SKM-1 treated with dmso at 0.1 percent for 144 hours (cell line): ENCODE results near the gene INHBB.

ENCODE experiments used
- DNase-seq: peaks from one replicate; lab custom pipeline; 2025; ENCODE audit not compliant: unreplicated experiment; lab: John Stamatoyannopoulos, UW

INHBB gene

GRCh38 chr2:120341977-120342376 lies 4.0 kb upstream of the INHBB start:
- DNase-seq = no peak

DNA sequence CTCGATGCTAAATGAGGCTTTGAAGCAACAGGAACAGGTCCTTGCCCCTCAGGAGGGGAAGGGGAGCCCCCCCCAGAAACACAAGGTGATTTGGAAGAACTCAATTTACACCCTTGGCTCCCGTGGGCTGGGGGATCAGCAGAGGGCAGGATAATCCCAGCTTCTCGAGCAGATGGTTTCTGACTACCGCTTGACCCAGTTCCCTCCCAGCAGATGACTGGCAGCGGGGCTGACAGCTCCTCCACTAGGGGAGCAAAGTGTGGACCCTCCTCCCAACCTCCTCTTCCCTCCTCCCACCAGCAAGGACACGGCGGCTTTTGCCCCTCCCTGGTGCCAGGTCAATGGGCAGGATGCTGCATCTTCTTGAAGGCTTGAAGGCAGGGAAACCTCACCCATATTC lies 3.5 kb upstream of the INHBB start:
- no peak for DNase-seq

GRCh38 chr2:120343100-120343432 lies 2.9 kb upstream of the INHBB start:
- no peak for DNase-seq

DNA sequence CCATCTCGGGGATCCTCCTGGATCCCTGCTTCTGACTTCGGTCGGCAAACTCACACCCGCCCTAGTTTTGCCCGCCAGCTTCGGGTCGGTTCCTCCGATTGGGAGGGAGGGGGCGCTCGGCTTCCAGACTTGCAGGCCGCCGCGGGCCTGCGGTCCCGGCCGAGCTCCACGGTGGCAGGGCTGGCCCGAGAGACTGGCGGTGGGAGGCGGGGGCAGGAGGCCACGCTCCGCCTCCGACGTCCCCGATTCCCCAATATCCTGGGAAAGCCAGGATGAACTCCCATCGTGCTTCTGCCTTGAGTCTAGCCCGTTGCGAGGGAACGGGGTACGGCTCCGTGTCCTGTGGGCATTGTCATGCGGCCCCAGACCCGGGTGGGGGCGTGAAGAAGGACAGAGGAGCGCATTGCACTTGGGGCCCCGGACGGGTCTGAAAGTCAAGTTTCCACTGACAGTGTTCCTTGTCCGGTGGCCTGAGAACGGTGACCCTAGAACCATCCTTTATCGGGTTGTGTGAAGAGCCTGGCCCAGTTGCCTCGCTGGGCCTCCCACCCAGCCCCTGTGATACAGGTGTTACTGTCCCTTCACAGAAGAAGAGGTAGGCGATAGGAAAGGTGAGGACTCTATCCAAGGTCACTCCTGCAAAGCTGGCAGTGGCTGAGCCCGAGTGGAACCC lies 2.4 kb upstream of the INHBB start:
- no peak for DNase-seq

- DNase-seq = no peak
These were observed 1.5 kb upstream of the INHBB start for GRCh38 chr2:120344214-120344975.

- DNase-seq = no peak
These were observed 857 bp upstream of the INHBB start for GRCh38 chr2:120344976-120345581.

DNA sequence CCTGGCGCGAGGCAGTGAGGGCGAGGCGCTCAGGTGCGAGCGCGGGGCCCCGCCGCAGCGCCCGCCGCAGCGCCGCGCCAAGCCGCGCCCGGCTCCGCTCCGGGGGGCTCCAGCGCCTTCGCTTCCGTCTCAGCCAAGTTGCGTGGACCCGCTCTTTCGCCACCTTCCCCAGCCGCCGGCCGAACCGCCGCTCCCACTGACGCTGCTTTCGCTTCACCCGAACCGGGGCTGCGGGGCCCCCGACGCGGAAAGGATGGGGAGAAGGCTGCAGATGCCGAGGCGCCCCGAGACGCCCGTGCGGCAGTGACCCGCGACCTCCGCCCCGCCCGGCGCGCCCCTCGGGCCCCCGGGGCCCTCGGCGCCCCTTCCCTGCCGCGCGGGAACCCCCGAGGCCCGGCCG lies 328 bp upstream of the INHBB start:
- DNase-seq = no peak

DNA sequence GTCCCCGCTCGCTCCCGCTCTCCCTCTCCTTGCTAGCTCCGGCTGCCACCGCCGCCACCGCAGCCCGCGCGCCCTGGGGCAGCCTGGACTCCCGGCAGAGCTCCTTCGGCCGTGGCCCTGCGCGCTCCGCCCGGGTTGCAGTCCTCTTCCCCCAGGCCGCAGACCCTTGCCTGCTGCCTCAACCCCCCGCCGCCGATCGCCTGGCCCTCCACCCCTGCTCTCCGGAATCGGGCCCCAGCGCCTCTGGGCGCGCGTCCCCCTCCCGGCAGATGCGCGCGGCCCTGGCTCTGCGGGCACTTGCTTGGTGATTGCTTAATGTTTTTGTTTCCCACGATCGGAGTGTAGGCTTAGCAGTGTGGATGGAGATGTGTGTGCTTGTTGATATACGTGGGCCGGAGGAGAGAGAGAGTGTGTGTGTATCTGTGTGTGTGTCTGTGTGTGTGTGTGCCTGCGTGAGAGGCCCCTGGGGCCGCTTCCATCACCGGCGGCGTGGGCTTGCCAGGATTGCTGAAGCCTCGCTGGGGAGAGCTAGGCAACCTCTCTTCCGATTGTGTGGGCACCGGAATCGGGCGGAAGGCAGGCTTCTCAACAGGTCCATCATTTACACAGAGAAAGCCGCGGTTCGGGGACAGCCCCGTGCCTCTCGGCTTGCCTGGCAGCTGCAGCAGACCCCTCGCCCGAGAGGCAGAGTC lies 877 bp downstream of the INHBB start:
- DNase-seq = no peak

DNA sequence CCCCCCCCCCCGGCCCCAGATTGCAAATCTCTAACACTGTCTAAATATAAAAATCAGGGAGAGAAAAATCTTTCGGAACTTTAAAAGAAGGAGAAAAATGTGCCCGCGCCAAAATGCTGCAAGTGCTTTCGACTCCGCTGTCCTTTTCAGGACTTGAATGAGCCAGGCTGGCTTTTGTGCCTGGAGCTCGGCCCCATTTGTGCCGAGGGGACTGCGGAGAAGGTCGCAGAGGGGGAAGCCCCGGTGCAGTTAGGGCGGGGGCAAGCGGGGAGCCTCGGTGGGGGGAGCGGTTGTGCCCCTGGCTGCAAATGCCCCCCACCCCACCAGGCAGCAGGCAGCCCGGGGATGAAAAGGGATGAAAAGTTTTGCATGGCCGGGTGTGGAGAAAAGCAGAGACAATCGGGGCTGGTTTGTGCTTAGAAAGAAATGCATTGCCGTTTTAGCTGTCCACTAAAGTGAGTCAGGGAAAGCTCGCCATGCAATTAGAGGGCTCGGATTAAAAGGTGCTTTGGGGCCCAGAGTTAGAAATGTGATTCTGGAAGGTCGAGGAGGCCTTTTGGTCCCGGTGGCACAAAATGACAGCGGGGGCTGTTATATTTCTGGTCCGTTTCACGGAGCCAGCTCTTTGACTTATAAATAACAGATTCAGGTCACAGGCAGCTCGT lies 1.6 kb downstream of the INHBB start:
- DNase-seq = no peak

GRCh38 chr2:120348134-120348736 lies 2.3 kb downstream of the INHBB start:
- no peak for DNase-seq

- no peak for DNase-seq
These were observed 3.0 kb downstream of the INHBB start for GRCh38 chr2:120348737-120349439.

DNA sequence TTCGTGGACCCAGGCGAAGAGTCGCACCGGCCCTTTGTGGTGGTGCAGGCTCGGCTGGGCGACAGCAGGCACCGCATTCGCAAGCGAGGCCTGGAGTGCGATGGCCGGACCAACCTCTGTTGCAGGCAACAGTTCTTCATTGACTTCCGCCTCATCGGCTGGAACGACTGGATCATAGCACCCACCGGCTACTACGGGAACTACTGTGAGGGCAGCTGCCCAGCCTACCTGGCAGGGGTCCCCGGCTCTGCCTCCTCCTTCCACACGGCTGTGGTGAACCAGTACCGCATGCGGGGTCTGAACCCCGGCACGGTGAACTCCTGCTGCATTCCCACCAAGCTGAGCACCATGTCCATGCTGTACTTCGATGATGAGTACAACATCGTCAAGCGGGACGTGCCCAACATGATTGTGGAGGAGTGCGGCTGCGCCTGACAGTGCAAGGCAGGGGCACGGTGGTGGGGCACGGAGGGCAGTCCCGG lies 3.5 kb downstream of the INHBB start:
- DNase-seq = no peak

DNA sequence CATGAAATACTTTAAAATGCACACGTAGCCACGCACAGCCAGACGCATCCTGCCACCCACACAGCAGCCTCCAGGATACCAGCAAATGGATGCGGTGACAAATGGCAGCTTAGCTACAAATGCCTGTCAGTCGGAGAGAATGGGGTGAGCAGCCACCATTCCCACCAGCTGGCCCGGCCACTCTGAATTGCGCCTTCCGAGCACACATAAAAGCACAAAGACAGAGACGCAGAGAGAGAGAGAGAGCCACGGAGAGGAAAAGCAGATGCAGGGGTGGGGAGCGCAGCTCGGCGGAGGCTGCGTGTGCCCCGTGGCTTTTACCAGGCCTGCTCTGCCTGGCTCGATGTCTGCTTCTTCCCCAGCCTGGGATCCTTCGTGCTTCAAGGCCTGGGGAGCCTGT lies 4.1 kb downstream of the INHBB start:
- DNase-seq = no peak

- no peak for DNase-seq
These were observed 4.9 kb downstream of the INHBB start for GRCh38 chr2:120350801-120351320.

GRCh38 chr2:120352696-120353590 lies 7.0 kb downstream of the INHBB start:
- DNase-seq = no peak

- DNase-seq = no peak
These were observed 7.6 kb downstream of the INHBB start for GRCh38 chr2:120353591-120353898.

GRCh38 chr2:120353931-120354330 lies 8.0 kb downstream of the INHBB start:
- DNase-seq = no peak

- DNase-seq = no peak
These were observed 8.5 kb downstream of the INHBB start for GRCh38 chr2:120354467-120354866.
